GM12878 (cell line): ENCODE measurements around the gene CA7. TPM values are rescaled to one million over a fixed set of nuclear protein-coding genes. Genes with fewer than 3 reads are reported as not detected.
A peak's percentile ranks its signal among the peaks of the same experiment; 100 is the strongest.

Experiments
- ATAC-seq: fragments of 200-7000 bp; cut with Tn5 transposase; 3 replicates; pipeline ENCODE4 v1.9.1; 2020; ENCODE audit warnings: mild to moderate bottlenecking, moderate library complexity
- BruUV-seq: library from RNA; stranded (reverse); fragments of 400-500 nt; replicated peaks from 2 replicates; lab custom pipeline; 2021; lab: Mats Ljungman, UMichigan
- CTCF ChIA-PET: fragments of 300-600 bp; sonication (Branson Sonifier 250); formaldehyde crosslinking; extraction: SDS; loops from one replicate; lab custom pipeline; 2021; ENCODE audit warnings: inconsistent platforms; lab: Yijun Ruan, JAX
- POLR2A ChIA-PET: fragments of 350-600 bp; formaldehyde crosslinking; extraction: SDS; loops from one replicate; lab custom pipeline; 2021; ENCODE audit warnings: inconsistent platforms; lab: Charles Lee
- RAD21 ChIA-PET: fragments of 300-600 bp; sonication (Branson Sonifier 250); formaldehyde crosslinking; loops from one replicate; lab custom pipeline; 2023; ENCODE audit warnings: antibody characterized with exemption; ENCODE audit not compliant: unreplicated experiment; lab: Charles Lee
- SMC1A ChIA-PET: fragments of 300-600 bp; sonication (Branson Sonifier 250); formaldehyde crosslinking; loops from one replicate; lab custom pipeline; 2023; ENCODE audit not compliant: unreplicated experiment, uncharacterized antibody; lab: Charles Lee
- DNase-seq: peaks from one replicate; pipeline ENCODE4 v3.0.0-alpha.2; 2011; ENCODE audit warnings: low read depth, low spot score
- FAIRE-seq: peaks from 3 replicates; lab custom pipeline; 2011; peaks lifted over from hg19 to GRCh38; lab: Jason Lieb, UNC
- H2AFZ ChIP-seq: 2 replicates; pipeline ENCODE4 v1.6.0; 2011; ENCODE audit warnings: low read depth, low read length, control low read depth; ENCODE audit not compliant: control insufficient read depth
- H3K27ac ChIP-seq: 2 replicates; pipeline ENCODE4 v1.5.1; 2011; ENCODE audit warnings: control low read depth; ENCODE audit not compliant: control insufficient read depth, insufficient read depth
- H3K27me3 ChIP-seq, 2 experiments: replicated peaks in 1 of 2; 2 replicates each; pipeline versions ENCODE4 v1.6.0 to v1.6.1; 2011; ENCODE audit warnings: low read length in 1 of 2; ENCODE audit not compliant: control insufficient read depth in 2 of 2, insufficient read depth in 2 of 2
- H3K36me3 ChIP-seq, 2 experiments: 2 replicates each; pipeline ENCODE4 v1.5.1; 2011; ENCODE audit warnings: low read length in 1 of 2; ENCODE audit not compliant: control insufficient read depth in 2 of 2, insufficient read depth in 2 of 2
- H3K4me1 ChIP-seq: 2 replicates; pipeline ENCODE4 v1.6.1; 2011; ENCODE audit warnings: mild to moderate bottlenecking, low read length, moderate library complexity, mixed read lengths; ENCODE audit not compliant: control insufficient read depth, insufficient read depth
- H3K4me2 ChIP-seq: 2 replicates; pipeline ENCODE4 v1.6.0; 2011; ENCODE audit warnings: control low read depth; ENCODE audit not compliant: control insufficient read depth, insufficient read depth
- H3K4me3 ChIP-seq: fragments of 200-600 bp; sonication (generic); 2 replicates; pipeline ENCODE4 v1.5.1; 2016
- H3K79me2 ChIP-seq: 2 replicates; pipeline ENCODE4 v1.6.0; 2011; ENCODE audit warnings: low read length; ENCODE audit not compliant: control insufficient read depth, insufficient read depth
- H3K9ac ChIP-seq: 2 replicates; pipeline ENCODE4 v1.8.0; 2011; ENCODE audit warnings: low read length, control low read depth, mixed read lengths; ENCODE audit not compliant: control insufficient read depth, insufficient read depth
- H3K9me3 ChIP-seq: replicated peaks from 3 replicates; pipeline ENCODE4 v1.5.1; 2011; ENCODE audit warnings: mild to moderate bottlenecking, low read length; ENCODE audit not compliant: control insufficient read depth, insufficient read depth
- H4K20me1 ChIP-seq: 2 replicates; pipeline ENCODE4 v1.6.0; 2011; ENCODE audit not compliant: control insufficient read depth, insufficient read depth
- ATF7 ChIP-seq: fragments of 450-650 bp; IDR thresholded peaks from 2 replicates; pipeline ENCODE4 v1.6.1; 2016; ENCODE audit warnings: low read depth, mild to moderate bottlenecking
- CREB1 ChIP-seq: IDR thresholded peaks from 2 replicates; pipeline ENCODE4 v1.6.1; 2012; ENCODE audit warnings: low read depth, mild to moderate bottlenecking, inconsistent platforms
- GABPA ChIP-seq: IDR thresholded peaks from 2 replicates; pipeline ENCODE4 v1.6.1; 2014; ENCODE audit warnings: antibody characterized with exemption, low read depth, mild to moderate bottlenecking, inconsistent platforms
- IKZF1 ChIP-seq: fragments of 450-650 bp; conservative IDR thresholded peaks from 2 replicates; pipeline ENCODE4 v1.6.1; 2017; ENCODE audit warnings: antibody characterized with exemption, mild to moderate bottlenecking
- PAX5 ChIP-seq: IDR thresholded peaks from 2 replicates; pipeline ENCODE4 v1.6.1; 2011; ENCODE audit warnings: low read depth, low read length, borderline replicate concordance
- PML ChIP-seq: IDR thresholded peaks from 2 replicates; pipeline ENCODE4 v1.6.1; 2012; ENCODE audit warnings: low read length, inconsistent platforms
- POLR2AphosphoS5 ChIP-seq: IDR thresholded peaks from 2 replicates; pipeline ENCODE4 v1.6.1; 2011; ENCODE audit warnings: mild to moderate bottlenecking, low read length, inconsistent platforms
- SRF ChIP-seq, 2 experiments: IDR thresholded peaks; 2 replicates each; pipeline ENCODE4 v1.6.1; 2011; ENCODE audit warnings: low read depth in 2 of 2, low read length in 2 of 2, mild to moderate bottlenecking in 1 of 2, moderate library complexity in 1 of 2
- YY1 ChIP-seq: IDR thresholded peaks from 2 replicates; pipeline ENCODE4 v1.6.1; 2011; ENCODE audit warnings: low read depth, mild to moderate bottlenecking, low read length
- WGBS: methylation state at CpG from one replicate; pipeline ENCODE4 v1.1.6; 2016; ENCODE audit warnings: low lambda C conversion rate; ENCODE audit not compliant: insufficient replicate concordance, insufficient coverage; ENCODE audit errors: missing lambda C conversion rate; 5-methylcytosine and 5-hydroxymethylcytosine counted together
- in situ Hi-C: fragments of 300-500 bp; cut with MboI; formaldehyde crosslinking; loops from 9 replicates; pipeline ENCODE4 v1.14.3; 2018; ENCODE audit warnings: mixed read lengths
- intact Hi-C: fragments of 100-400 bp; cut with micrococcal nuclease; formaldehyde crosslinking; loops from one replicate; pipeline ENCODE4 v1.14.2; 2022; ENCODE audit not compliant: unreplicated experiment
- polyA plus RNA-seq, 11 experiments: library from polyadenylated mRNA; depleted of rRNA in 4 of 11; unstranded in 6 of 11; stranded (reverse) in 5 of 11; fragments of >200 nt; fragmentation: Nextera tagmentation in 4 of 11; fragmentation: Illumina TruSeq in 1 of 11; extraction: Ambion mirVana in 4 of 11; extraction: Trizol in 1 of 11; gene quantifications; 1 replicate in 1 of 11; 2 replicates in 10 of 11; pipeline versions ENCODE4 v1.2.1 to v1.2.3, GENCODE V29; 2011 to 2016; ENCODE audit warnings: inconsistent platforms in 2 of 11, missing spikeins in 2 of 11, low read depth in 1 of 11
- total RNA-seq, 4 experiments: library from RNA; depleted of rRNA in 3 of 4; stranded (reverse); fragments of >200 nt in 3 of 4; fragmentation: Illumina TruSeq in 1 of 4; extraction: Trizol in 1 of 4; gene quantifications; 2 replicates each; pipeline versions ENCODE4 v1.2.1 to v1.2.3, GENCODE V29; 2013 to 2021
- TF ChIP-seq, protein P1 (sequence below): fragments of 450-650 bp; IDR thresholded peaks from 2 replicates; pipeline ENCODE4 v1.6.1; 2016; ENCODE audit warnings: mild to moderate bottlenecking

CA7 gene
- total and polyA plus RNA-seq, 10 of the 15 experiments (the other 5 are each of a cell fraction or from before 2014, with no cell fraction given), result 0.04 TPM; not detected in 9

DNA sequence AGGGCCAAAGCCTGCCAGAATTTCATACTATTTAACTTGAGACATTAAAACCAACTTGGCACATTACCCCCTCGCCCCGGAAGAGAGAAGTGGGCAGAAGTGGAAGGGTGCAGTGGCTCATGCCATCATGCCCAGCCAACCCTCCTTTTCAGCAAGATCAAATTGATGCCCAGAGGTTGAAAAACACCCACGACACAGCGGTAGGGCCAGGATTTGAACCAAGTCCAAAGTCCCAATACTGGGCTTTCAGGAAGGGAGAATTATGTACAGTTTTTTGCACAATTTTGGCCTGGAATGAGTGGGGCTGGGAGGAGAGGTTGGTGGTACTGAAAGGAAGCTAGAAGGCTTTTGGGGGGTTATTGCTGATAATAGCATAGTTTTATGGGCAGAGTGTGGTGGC lies 47.1 kb downstream of the CA7 start:
- Histone ChIP-seq H3K4me1 (no peaks in the 10 kb centered on the region; the same call in 1 of the 2 replicates), H4K20me1 (no peaks in the 10 kb centered on the region), H3K27me3 (no peaks in the 10 kb centered on the region), H3K27ac (no peak overlapping the region), H3K9me3 (no peaks in the 10 kb centered on the region), H3K4me2 (no peak overlapping the region), H3K79me2 (no peaks in the 10 kb centered on the region), H3K4me3 (no peak overlapping the region), H3K9ac (no peak overlapping the region), H3K36me3 (peaks cover 0 to 3% of the 10 kb centered on the region in 2 experiments; a peak in 2 of 4 replicates), H2AFZ (no peak overlapping the region)
- CTCF ChIA-PET, result interaction anchor here (1.6 to 9.7 kb wide), 4 partner anchors 9 to 56 kb away, joined by 4 to 77 read pairs (median 10); partner anchors contain the start of gene RRAD
- 95% methylated on average over 4 of the region's 4 CpGs for WGBS
- SMC1A ChIA-PET, result interaction anchor here (2.0 to 2.3 kb wide), 2 partner anchors 9 to 37 kb away, joined by 6 to 7 read pairs; no protein-coding TSS in a partner anchor
- TF ChIP-seq PAX5, result no peak
- no peak for TF ChIP-seq IKZF1
- no peak for TF ChIP-seq PML
- TF ChIP-seq SRF (IDR thresholded peaks at IDR 0.05; ENCODE audit: low read depth in 2 of 2, low read length in 2 of 2), result no peak
- TF ChIP-seq ATF7, result no peak
- no peak for TF ChIP-seq POLR2AphosphoS5
- BruUV-seq, result no TSS peak
- no peak for DNase-seq
- RAD21 ChIA-PET, result interaction anchor here (1.1 kb wide), 1 partner anchor 11 kb away, joined by 3 read pairs; the partner anchor contains the start of gene PDP2
- in situ Hi-C loops, result no loop called here
- intact Hi-C loops, result no loop called here
- no peak for ATAC-seq
- FAIRE-seq, result no peak
- POLR2A ChIA-PET, result interaction anchor here (1.5 kb wide), 1 partner anchor 9 kb away, joined by 5 read pairs; no protein-coding TSS in a partner anchor

- TF ChIP-seq CREB1 (no peak), GABPA (no peak), PAX5 (peak; percentile 72; the same call in 1 of the 2 replicates), YY1 (no peak)
- TF ChIP-seq, protein P1, sequence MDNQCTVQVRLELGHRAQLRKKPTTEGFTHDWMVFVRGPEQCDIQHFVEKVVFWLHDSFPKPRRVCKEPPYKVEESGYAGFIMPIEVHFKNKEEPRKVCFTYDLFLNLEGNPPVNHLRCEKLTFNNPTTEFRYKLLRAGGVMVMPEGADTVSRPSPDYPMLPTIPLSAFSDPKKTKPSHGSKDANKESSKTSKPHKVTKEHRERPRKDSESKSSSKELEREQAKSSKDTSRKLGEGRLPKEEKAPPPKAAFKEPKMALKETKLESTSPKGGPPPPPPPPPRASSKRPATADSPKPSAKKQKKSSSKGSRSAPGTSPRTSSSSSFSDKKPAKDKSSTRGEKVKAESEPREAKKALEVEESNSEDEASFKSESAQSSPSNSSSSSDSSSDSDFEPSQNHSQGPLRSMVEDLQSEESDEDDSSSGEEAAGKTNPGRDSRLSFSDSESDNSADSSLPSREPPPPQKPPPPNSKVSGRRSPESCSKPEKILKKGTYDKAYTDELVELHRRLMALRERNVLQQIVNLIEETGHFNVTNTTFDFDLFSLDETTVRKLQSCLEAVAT, result no peak
- ChIA-PET RAD21 (interaction anchor here (1.7 kb wide), 1 partner anchor 18 kb away, joined by 7 read pairs; no protein-coding TSS in a partner anchor), CTCF (interaction anchor here (0.8 to 9.7 kb wide), 10 partner anchors 8 to 244 kb away, joined by 3 to 77 read pairs (median 7); partner anchors contain the start of genes PDP2 and RRAD), SMC1A (interaction anchor here (0.8 to 2.3 kb wide), 6 partner anchors 9 to 369 kb away, joined by 3 to 7 read pairs (median 4); no protein-coding TSS in a partner anchor), POLR2A (interaction anchor here (1.4 kb wide), 1 partner anchor 11 kb away, joined by 6 read pairs; the partner anchor contains the start of gene PDP2)
- Histone ChIP-seq H2AFZ (no peak overlapping the region), H3K9me3 (no peaks in the 10 kb centered on the region), H4K20me1 (no peaks in the 10 kb centered on the region), H3K4me2 (no peak overlapping the region), H3K4me1 (no peaks in the 10 kb centered on the region; the same call in 1 of the 2 replicates), H3K36me3 (no peaks in the 10 kb centered on the region; a peak in 1 of 4 replicates), H3K79me2 (no peaks in the 10 kb centered on the region), H3K27ac (no peak overlapping the region), H3K27me3 (no peaks in the 10 kb centered on the region), H3K9ac (no peak overlapping the region), H3K4me3 (no peak overlapping the region)
- intact Hi-C loops, result no loop called here
- ATAC-seq (no peak), DNase-seq (no peak), FAIRE-seq (no peak)
- BruUV-seq, result no TSS peak
- 89% methylated on average over 6 of the region's 6 CpGs for WGBS
- in situ Hi-C loops, result no loop called here
These were observed 47.6 kb downstream of the CA7 start for GRCh38 chr16:66891797-66892196.
